SU-DHL-6 (cell line): Measurements from ENCODE around the gene FZD8.

Source experiments
- H2AFZ ChIP-seq: fragments of 200-600 bp; sonication (generic); 2 replicates; pipeline ENCODE4 v1.6.1; 2014; ENCODE audit warnings: low read depth, mild to moderate bottlenecking, moderate library complexity, mixed read lengths, antibody characterized with exemption, low read length; ENCODE audit not compliant: severe bottlenecking
- H3F3A ChIP-seq: fragments of 200-600 bp; shearing (Covaris generic); 2 replicates; pipeline ENCODE4 v1.6.0; 2016; ENCODE audit warnings: antibody characterized with exemption, mild to moderate bottlenecking; ENCODE audit not compliant: insufficient read depth
- H3K27ac ChIP-seq: fragments of 200-600 bp; sonication (generic); 2 replicates; pipeline ENCODE4 v1.5.1; 2016; ENCODE audit warnings: low read depth, mild to moderate bottlenecking, low read length, moderate library complexity, mixed read lengths
- H3K27me3 ChIP-seq: fragments of 200-600 bp; sonication (generic), shearing (Covaris generic); 2 replicates; pipeline ENCODE4 v1.6.0; 2014; ENCODE audit warnings: mild to moderate bottlenecking, low read length
- H3K36me3 ChIP-seq: fragments of 200-600 bp; sonication (generic); 2 replicates; pipeline ENCODE4 v1.6.1; 2014; ENCODE audit warnings: mild to moderate bottlenecking, low read length, mixed read lengths
- H3K4me2 ChIP-seq: fragments of 300-600, 200-600 bp; shearing (Covaris generic), sonication (generic); 2 replicates; pipeline ENCODE4 v1.6.0; 2014; ENCODE audit warnings: low read length, low read depth, mild to moderate bottlenecking; ENCODE audit not compliant: poor library complexity, severe bottlenecking
- H3K4me3 ChIP-seq: fragments of 200-600 bp; sonication (generic); 2 replicates; pipeline ENCODE4 v1.5.1; 2014; ENCODE audit warnings: antibody characterized with exemption, low read length, mild to moderate bottlenecking, mixed read lengths; ENCODE audit not compliant: insufficient read depth, poor library complexity, severe bottlenecking
- H3K79me2 ChIP-seq: fragments of 200-600 bp; sonication (generic); 2 replicates; pipeline ENCODE4 v1.6.1; 2014; ENCODE audit warnings: mild to moderate bottlenecking, low read length, moderate library complexity; ENCODE audit not compliant: insufficient read depth
- H3K9ac ChIP-seq: fragments of 200-600 bp; sonication (generic); 2 replicates; pipeline ENCODE4 v1.7.0; 2014; ENCODE audit warnings: mild to moderate bottlenecking, low read length
- H3K9me2 ChIP-seq: fragments of 200-600 bp; sonication (generic); replicated peaks from 2 replicates; pipeline ENCODE4 v1.6.1; 2014; ENCODE audit warnings: low read length; ENCODE audit not compliant: insufficient read depth
- H3K9me3 ChIP-seq: fragments of 200-600 bp; sonication (generic); 2 replicates; pipeline ENCODE4 v1.6.1; 2014; ENCODE audit warnings: low read length, mixed read lengths; ENCODE audit not compliant: insufficient read depth
- H4K20me1 ChIP-seq: fragments of 200-600 bp; sonication (generic); 2 replicates; pipeline ENCODE4 v1.6.1; 2014; ENCODE audit warnings: low read depth, mild to moderate bottlenecking, antibody characterized with exemption, low read length, moderate library complexity, mixed read lengths
- CTCF ChIP-seq: fragments of 200-600 bp; sonication (generic); IDR thresholded peaks from one replicate; pipeline ENCODE4 v1.5.1; 2017; ENCODE audit warnings: antibody characterized with exemption, mild to moderate bottlenecking, low read length, moderate library complexity; ENCODE audit not compliant: insufficient read depth, poor library complexity, severe bottlenecking
- EZH2phosphoT487 ChIP-seq: fragments of 200-600 bp; sonication (generic), shearing (Covaris generic); conservative IDR thresholded peaks from 2 replicates; pipeline ENCODE4 v1.6.1; 2018; ENCODE audit warnings: mild to moderate bottlenecking, antibody characterized with exemption, low read length, moderate library complexity, mixed read lengths

FZD8 gene

DNA sequence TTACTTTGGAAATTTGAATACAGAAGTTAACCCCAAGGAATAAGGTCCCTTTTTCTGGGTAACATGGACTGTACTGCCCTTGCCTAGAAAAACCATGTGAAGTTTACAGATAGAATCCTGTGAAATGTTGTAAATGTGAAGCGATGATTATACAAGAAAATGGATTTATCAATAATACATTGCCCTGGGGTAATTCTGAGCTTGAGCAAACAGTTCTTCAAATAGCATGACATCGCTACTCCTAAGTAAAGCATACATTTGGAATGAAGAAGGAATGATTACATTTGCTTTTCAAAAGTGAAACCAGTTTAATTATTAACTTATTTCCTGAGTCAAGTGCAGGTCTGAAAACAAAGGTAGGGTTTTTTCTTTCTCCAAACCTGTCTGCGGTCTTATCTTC is 43.3 kb upstream of the FZD8 start:
- Histone ChIP-seq H3K9me2 (no peaks in the 10 kb centered on the region), H2AFZ (no peak overlapping the region), H3F3A (no peaks in the 10 kb centered on the region), H3K27ac (no peak overlapping the region), H3K4me2 (no peak overlapping the region), H3K27me3 (no peaks in the 10 kb centered on the region), H3K9ac (no peak overlapping the region), H3K36me3 (no peaks in the 10 kb centered on the region), H3K79me2 (no peaks in the 10 kb centered on the region), H3K4me3 (no peak overlapping the region), H4K20me1 (no peaks in the 10 kb centered on the region), H3K9me3 (no peaks in the 10 kb centered on the region)
- TF ChIP-seq CTCF (no peak), EZH2phosphoT487 (no peak)

- Histone ChIP-seq H3K4me3 (no peak overlapping the region), H3K79me2 (no peaks in the 10 kb centered on the region), H3K9me3 (no peaks in the 10 kb centered on the region), H4K20me1 (no peaks in the 10 kb centered on the region), H3K9me2 (no peaks in the 10 kb centered on the region), H2AFZ (no peak overlapping the region), H3K9ac (no peak overlapping the region), H3F3A (no peaks in the 10 kb centered on the region), H3K27me3 (no peaks in the 10 kb centered on the region), H3K4me2 (no peak overlapping the region), H3K36me3 (no peaks in the 10 kb centered on the region), H3K27ac (no peak overlapping the region)
- TF ChIP-seq EZH2phosphoT487 (no peak), CTCF (no peak)
These were observed 42.5 kb upstream of the FZD8 start for GRCh38 chr10:35684586-35684985.

GRCh38 chr10:35675846-35676245 is 33.8 kb upstream of the FZD8 start:
- H3K9me2 ChIP-seq = no peaks in the 10 kb centered on the region
- no peaks in the 10 kb centered on the region for H3F3A ChIP-seq
- H3K27ac ChIP-seq = no peak overlapping the region
- H3K9me3 ChIP-seq = no peaks in the 10 kb centered on the region
- no peaks in the 10 kb centered on the region for H3K36me3 ChIP-seq
- H3K4me2 ChIP-seq = no peak overlapping the region
- no peaks in the 10 kb centered on the region for H3K79me2 ChIP-seq
- no peaks in the 10 kb centered on the region for H4K20me1 ChIP-seq
- H3K27me3 ChIP-seq = no peaks in the 10 kb centered on the region
- TF ChIP-seq CTCF (no peak), EZH2phosphoT487 (no peak)
- no peak overlapping the region for H3K4me3 ChIP-seq
- H2AFZ ChIP-seq = no peak overlapping the region
- H3K9ac ChIP-seq = no peak overlapping the region

DNA sequence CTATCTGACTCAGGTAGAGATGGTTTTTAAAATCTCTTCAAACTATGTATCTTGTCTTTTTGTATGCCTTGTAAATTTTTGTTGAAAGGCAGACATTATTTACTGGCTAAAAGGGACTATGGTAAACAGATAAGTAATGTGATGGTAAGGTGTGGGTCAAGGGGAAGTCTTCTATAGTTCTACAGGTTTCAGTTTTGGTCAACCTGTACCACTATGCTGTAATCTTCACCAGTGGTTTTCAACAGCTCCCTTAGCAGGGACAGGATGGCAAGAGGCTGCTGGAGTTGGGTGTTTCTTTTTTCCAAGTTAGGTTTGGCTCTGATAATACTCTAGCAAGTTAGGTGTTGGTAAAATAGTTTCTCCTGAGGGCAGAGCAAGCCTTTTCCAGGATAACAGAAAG is 32.7 kb upstream of the FZD8 start:
- Histone ChIP-seq H3K9me2 (no peaks in the 10 kb centered on the region), H3K9me3 (no peaks in the 10 kb centered on the region), H3K27ac (no peak overlapping the region), H3F3A (no peaks in the 10 kb centered on the region), H3K79me2 (no peaks in the 10 kb centered on the region), H3K4me2 (no peak overlapping the region), H3K4me3 (no peak overlapping the region), H4K20me1 (no peaks in the 10 kb centered on the region), H3K27me3 (no peaks in the 10 kb centered on the region), H3K36me3 (no peaks in the 10 kb centered on the region), H2AFZ (no peak overlapping the region), H3K9ac (no peak overlapping the region)
- TF ChIP-seq CTCF (no peak), EZH2phosphoT487 (no peak)
